HG02588 (cell line): ENCODE data around the gene SCNN1B.

Source experiments
- ATAC-seq: cut with Tn5 transposase; IDR thresholded peaks from one replicate; pipeline ENCODE4 v1.9.1; 2021; ENCODE audit warnings: mild to moderate bottlenecking, moderate library complexity; ENCODE audit not compliant: unreplicated experiment

Gene SCNN1B

GRCh38 chr16:23401139-23401538 lies 99.0 kb downstream of the SCNN1B start:
- ATAC-seq: no peak

- no peak for ATAC-seq
Measured at GRCh38 chr16:23402100-23402499, 100.0 kb downstream of the SCNN1B start.

- ATAC-seq: no peak
Measured at GRCh38 chr16:23403547-23403946, 101.4 kb downstream of the SCNN1B start.

GRCh38 chr16:23406024-23406423 lies 103.9 kb downstream of the SCNN1B start:
- no peak for ATAC-seq

- ATAC-seq: no peak
Measured at GRCh38 chr16:23406546-23407240, 104.6 kb downstream of the SCNN1B start.

GRCh38 chr16:23407436-23408127 lies 105.5 kb downstream of the SCNN1B start:
- ATAC-seq: no peak

- no peak for ATAC-seq
Measured at GRCh38 chr16:23408242-23408822, 106.2 kb downstream of the SCNN1B start.

- no peak for ATAC-seq
Measured at GRCh38 chr16:23408823-23409298, 106.8 kb downstream of the SCNN1B start.

- ATAC-seq: no peak
Measured at GRCh38 chr16:23409522-23409921, 107.4 kb downstream of the SCNN1B start.

GRCh38 chr16:23410176-23410575 lies 108.1 kb downstream of the SCNN1B start:
- ATAC-seq: no peak

GRCh38 chr16:23414731-23415130 lies 112.6 kb downstream of the SCNN1B start:
- no peak for ATAC-seq

GRCh38 chr16:23416816-23417215 lies 114.7 kb downstream of the SCNN1B start:
- ATAC-seq: no peak

- no peak for ATAC-seq
Measured at GRCh38 chr16:23420011-23420410, 117.9 kb downstream of the SCNN1B start.

GRCh38 chr16:23423496-23424049 lies 121.5 kb downstream of the SCNN1B start:
- ATAC-seq: no peak

- no peak for ATAC-seq
Measured at GRCh38 chr16:23424292-23424958, 122.3 kb downstream of the SCNN1B start.

- ATAC-seq: no peak
Measured at GRCh38 chr16:23428351-23428750, 126.2 kb downstream of the SCNN1B start.
